Right atrium auricular region (tissue), 2 donors: ENCODE results near the gene LCE3B. TPM values are rescaled to one million over a fixed set of nuclear protein-coding genes. Genes with fewer than 3 reads are reported as not detected.

ENCODE experiments used
- DNase-seq: peaks from one replicate; pipeline ENCODE4 v3.0.0-alpha.2; 2019; ENCODE audit warnings: low spot score
- H3K27ac ChIP-seq, 2 donors: fragments of 200-600 bp; sonication (generic); 1 replicate in 1 of 2; 2 replicates in 1 of 2; pipeline ENCODE4 v1.5.1; 2016 to 2019
- H3K27me3 ChIP-seq, 2 donors: fragments of 200-600 bp; sonication (generic); one replicate each; pipeline versions ENCODE4 v1.5.1 to v1.6.0; 2017 to 2019
- H3K36me3 ChIP-seq: fragments of 200-600 bp; sonication (generic); one replicate; pipeline ENCODE4 v1.5.1; 2016
- H3K4me1 ChIP-seq, 2 donors: fragments of 200-600 bp; sonication (generic); one replicate each; pipeline versions ENCODE4 v1.5.1 to v1.6.0; 2017 to 2019
- H3K4me3 ChIP-seq, 2 donors: fragments of 200-600 bp; sonication (generic); 1 replicate in 1 of 2; 2 replicates in 1 of 2; pipeline ENCODE4 v1.5.1; 2017 to 2019; ENCODE audit warnings: mild to moderate bottlenecking in 1 of 2, moderate library complexity in 1 of 2
- H3K9me3 ChIP-seq, 2 donors: fragments of 200-600 bp; sonication (generic); one replicate each; pipeline ENCODE4 v1.5.1; 2019
- CTCF ChIP-seq, 2 donors: fragments of 200-600 bp; sonication (generic); IDR thresholded peaks; one replicate each; pipeline ENCODE4 v1.5.1; 2019; ENCODE audit warnings: antibody characterized with exemption in 2 of 2
- total RNA-seq, 2 donors: library from RNA; depleted of rRNA; stranded (reverse); fragments of >200 nt; gene quantifications; one replicate each; pipeline ENCODE4 v1.1.0, GENCODE V29; 2016

LCE3B gene
- total RNA-seq, 2 donors from 2014 or later: not detected

- Histone ChIP-seq H3K4me3 (no peak within 1 kb of the TSS), H3K36me3 (no peaks in the 10 kb centered on the region), H3K27me3 (no peaks in the 10 kb centered on the region), H3K4me1 (no peaks in the 10 kb centered on the region), H3K9me3 (no peaks in the 10 kb centered on the region), H3K27ac (no peak within 1 kb of the TSS)
- DNase-seq: no peak
- TF ChIP-seq CTCF (IDR thresholded peaks at IDR 0.05): no peak
Observed at GRCh38 chr1:152580433-152580832, 33.2 kb upstream of the LCE3B start, which contains the start of gene LCE3D. Gene LCE3D (minus strand): TSS chr1:152580516. CDS start chr1:152579936, 580 bp downstream.

- H3K27me3 ChIP-seq: no peaks in the 10 kb centered on the region
- no peak overlapping the region for H3K4me3 ChIP-seq
- no peak for TF ChIP-seq CTCF (IDR thresholded peaks at IDR 0.05)
- no peak overlapping the region for H3K27ac ChIP-seq
- H3K9me3 ChIP-seq: no peaks in the 10 kb centered on the region
- no peaks in the 10 kb centered on the region for H3K36me3 ChIP-seq
- DNase-seq: no peak
- no peaks in the 10 kb centered on the region for H3K4me1 ChIP-seq
Observed at GRCh38 chr1:152582647-152583046, 31.0 kb upstream of the LCE3B start.

GRCh38 chr1:152585586-152585985, 28.0 kb upstream of the LCE3B start:
- no peak overlapping the region for H3K27ac ChIP-seq
- no peaks in the 10 kb centered on the region for H3K4me1 ChIP-seq
- no peaks in the 10 kb centered on the region for H3K36me3 ChIP-seq
- TF ChIP-seq CTCF (IDR thresholded peaks at IDR 0.05): no peak
- no peaks in the 10 kb centered on the region for H3K27me3 ChIP-seq
- no peak for DNase-seq
- H3K9me3 ChIP-seq: no peaks in the 10 kb centered on the region
- H3K4me3 ChIP-seq: no peak overlapping the region

- Histone ChIP-seq H3K9me3 (no peaks in the 10 kb centered on the region), H3K27ac (no peak overlapping the region), H3K36me3 (no peaks in the 10 kb centered on the region), H3K27me3 (no peaks in the 10 kb centered on the region), H3K4me1 (no peaks in the 10 kb centered on the region), H3K4me3 (no peak overlapping the region)
- no peak for DNase-seq
- no peak for TF ChIP-seq CTCF (IDR thresholded peaks at IDR 0.05)
Observed at GRCh38 chr1:152596986-152597385, 16.6 kb upstream of the LCE3B start.

- no peak for DNase-seq
- no peaks in the 10 kb centered on the region for H3K4me1 ChIP-seq
- H3K27me3 ChIP-seq: no peaks in the 10 kb centered on the region
- H3K36me3 ChIP-seq: no peaks in the 10 kb centered on the region
- no peaks in the 10 kb centered on the region for H3K9me3 ChIP-seq
- H3K27ac ChIP-seq: no peak within 1 kb of the TSS
- TF ChIP-seq CTCF (IDR thresholded peaks at IDR 0.05): no peak
- no peak within 1 kb of the TSS for H3K4me3 ChIP-seq
Observed at GRCh38 chr1:152599934-152600333, 13.7 kb upstream of the LCE3B start, which contains the start of gene LCE3C. Gene LCE3C (plus strand): TSS chr1:152600234. CDS start chr1:152600732, 498 bp downstream.

- H3K9me3 ChIP-seq: peaks cover 0 to 25% of the 10 kb centered on the region in 2 donors
- no peaks in the 10 kb centered on the region for H3K27me3 ChIP-seq
- TF ChIP-seq CTCF (IDR thresholded peaks at IDR 0.05): no peak
- no peak overlapping the region for H3K4me3 ChIP-seq
- no peak for DNase-seq
- H3K27ac ChIP-seq: no peak overlapping the region
- H3K4me1 ChIP-seq: no peaks in the 10 kb centered on the region
- H3K36me3 ChIP-seq: no peaks in the 10 kb centered on the region
Observed at GRCh38 chr1:152621993-152622392, 8.4 kb downstream of the LCE3B start.
